ENCODE measurements around the gene TMEM8B.

DNA sequence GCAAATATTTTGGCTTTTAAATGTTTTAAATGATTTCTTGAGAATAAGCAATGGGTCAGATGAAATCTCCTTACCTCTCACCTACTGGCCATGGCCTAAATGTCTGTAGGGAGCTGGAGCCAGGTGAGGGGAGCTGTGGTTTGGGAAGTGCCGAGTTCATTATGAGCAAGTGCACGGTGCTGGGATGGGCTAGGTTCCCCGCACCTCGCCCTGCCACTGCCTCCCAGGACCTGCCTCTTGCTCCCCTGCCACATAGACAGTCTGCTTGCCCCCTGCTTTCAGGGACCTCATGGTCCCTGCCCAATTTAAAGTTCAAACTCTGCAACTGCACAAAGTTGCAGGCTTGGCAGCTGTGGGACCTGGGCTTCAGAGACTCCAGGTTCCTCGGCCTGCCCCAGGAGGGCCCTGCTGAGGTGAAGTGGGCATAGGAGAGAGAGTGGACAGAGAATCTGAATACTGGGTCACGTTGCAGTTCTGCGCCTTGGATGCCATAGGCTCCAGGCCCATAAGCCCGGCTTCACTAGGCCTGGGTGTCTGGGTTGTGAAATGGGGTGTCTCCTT lies 35.7 kb downstream of the TMEM8B start:
- TF ChIP-seq, protein P1, sequence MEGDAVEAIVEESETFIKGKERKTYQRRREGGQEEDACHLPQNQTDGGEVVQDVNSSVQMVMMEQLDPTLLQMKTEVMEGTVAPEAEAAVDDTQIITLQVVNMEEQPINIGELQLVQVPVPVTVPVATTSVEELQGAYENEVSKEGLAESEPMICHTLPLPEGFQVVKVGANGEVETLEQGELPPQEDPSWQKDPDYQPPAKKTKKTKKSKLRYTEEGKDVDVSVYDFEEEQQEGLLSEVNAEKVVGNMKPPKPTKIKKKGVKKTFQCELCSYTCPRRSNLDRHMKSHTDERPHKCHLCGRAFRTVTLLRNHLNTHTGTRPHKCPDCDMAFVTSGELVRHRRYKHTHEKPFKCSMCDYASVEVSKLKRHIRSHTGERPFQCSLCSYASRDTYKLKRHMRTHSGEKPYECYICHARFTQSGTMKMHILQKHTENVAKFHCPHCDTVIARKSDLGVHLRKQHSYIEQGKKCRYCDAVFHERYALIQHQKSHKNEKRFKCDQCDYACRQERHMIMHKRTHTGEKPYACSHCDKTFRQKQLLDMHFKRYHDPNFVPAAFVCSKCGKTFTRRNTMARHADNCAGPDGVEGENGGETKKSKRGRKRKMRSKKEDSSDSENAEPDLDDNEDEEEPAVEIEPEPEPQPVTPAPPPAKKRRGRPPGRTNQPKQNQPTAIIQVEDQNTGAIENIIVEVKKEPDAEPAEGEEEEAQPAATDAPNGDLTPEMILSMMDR (IDR thresholded peaks at IDR 0.05; ENCODE audit: low read depth, low read length, poor library complexity, severe bottlenecking), result no peak
- no peak for TF ChIP-seq EZH2phosphoT487 (IDR thresholded peaks at IDR 0.05; ENCODE audit: borderline replicate concordance, low read length)

All from DOHH2 (cell line).